Measurements from ENCODE around the gene WDR38.

Gene WDR38

DNA sequence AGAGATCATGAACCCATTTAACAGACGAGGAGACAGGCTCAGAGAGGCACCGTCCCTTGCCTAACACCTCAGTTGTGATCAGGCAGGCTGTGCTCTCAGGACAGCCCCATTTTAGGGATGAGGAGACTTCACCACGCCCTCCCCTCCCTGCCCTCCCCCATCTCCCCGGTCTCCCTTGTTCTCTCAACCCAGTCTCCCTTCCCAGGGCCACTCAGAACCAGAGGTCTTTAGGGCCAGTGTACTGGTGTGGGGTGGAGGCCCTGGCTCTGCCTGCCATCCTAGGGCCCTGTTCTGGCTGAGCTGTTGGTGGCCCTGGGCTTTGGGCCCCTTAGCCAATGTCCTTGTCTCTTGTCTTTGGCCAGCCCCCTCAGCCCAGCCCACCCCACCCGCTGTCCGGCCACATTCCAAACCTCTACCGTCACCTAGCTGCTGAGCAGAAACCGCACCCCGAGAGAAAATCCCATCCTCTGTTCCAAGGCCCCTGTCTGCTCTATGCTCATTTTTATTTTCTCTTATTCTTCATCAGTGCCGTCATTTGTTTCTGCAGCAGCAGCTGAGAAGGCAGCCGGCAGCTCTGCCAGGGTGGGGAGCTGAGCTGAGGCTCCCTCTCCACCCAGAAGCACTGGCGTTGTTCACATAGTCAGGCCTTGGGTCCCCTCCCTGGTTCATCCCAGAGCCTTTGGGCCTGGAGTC lies 42.5 kb upstream of the WDR38 start:
- TF ChIP-seq, protein P1, sequence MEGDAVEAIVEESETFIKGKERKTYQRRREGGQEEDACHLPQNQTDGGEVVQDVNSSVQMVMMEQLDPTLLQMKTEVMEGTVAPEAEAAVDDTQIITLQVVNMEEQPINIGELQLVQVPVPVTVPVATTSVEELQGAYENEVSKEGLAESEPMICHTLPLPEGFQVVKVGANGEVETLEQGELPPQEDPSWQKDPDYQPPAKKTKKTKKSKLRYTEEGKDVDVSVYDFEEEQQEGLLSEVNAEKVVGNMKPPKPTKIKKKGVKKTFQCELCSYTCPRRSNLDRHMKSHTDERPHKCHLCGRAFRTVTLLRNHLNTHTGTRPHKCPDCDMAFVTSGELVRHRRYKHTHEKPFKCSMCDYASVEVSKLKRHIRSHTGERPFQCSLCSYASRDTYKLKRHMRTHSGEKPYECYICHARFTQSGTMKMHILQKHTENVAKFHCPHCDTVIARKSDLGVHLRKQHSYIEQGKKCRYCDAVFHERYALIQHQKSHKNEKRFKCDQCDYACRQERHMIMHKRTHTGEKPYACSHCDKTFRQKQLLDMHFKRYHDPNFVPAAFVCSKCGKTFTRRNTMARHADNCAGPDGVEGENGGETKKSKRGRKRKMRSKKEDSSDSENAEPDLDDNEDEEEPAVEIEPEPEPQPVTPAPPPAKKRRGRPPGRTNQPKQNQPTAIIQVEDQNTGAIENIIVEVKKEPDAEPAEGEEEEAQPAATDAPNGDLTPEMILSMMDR (conservative IDR thresholded peaks at IDR 0.05) = no peak
- TF ChIP-seq ZFX (IDR thresholded peaks at IDR 0.05) = no peak
- no peak overlapping the region for H3K27ac ChIP-seq

DNA sequence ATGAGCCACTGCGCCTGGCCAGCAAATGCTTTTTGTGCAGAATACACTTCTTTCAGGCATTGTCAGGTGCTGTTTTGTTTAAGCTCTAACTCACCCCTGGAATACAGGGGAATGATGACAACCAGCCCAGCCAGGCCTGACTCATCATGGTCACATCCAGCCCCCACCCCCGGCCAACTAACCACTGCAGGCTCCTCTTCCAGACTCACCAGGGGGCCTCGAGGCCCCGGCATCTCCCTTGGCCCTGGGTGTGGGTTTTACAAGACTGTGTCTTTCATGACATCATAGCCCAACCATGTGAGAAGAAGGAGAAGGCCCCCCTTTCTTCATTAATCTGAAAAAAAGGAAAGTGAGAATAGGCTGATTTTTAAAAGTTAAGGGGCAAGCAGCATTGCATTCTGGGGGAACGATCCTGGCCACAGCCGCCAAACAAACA lies 40.8 kb upstream of the WDR38 start:
- TF ChIP-seq, protein P1 (conservative IDR thresholded peaks at IDR 0.05) = no peak
- TF ChIP-seq ZFX (IDR thresholded peaks at IDR 0.05) = no peak
- H3K27ac ChIP-seq = no peak overlapping the region

DNA sequence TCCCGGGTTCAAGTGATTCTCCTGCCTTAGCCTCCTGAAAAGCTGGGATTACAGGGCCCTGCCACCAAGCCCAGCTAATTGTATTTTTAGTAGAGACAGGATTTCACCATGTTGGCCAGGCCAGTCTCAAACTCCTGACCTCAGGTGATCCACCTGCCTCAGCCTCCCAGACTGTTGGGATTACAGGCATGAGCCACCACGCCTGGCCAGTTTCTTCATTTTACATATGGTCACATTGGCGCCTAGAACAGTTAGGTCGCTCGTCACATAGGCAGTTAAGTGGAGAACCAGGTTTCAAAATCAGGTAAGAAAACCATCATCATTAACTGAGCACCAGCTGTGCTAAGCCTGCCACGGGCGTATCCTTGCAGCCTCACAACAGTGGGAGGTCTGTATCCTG lies 40.2 kb upstream of the WDR38 start:
- no peak overlapping the region for H3K27ac ChIP-seq
- TF ChIP-seq ZFX (IDR thresholded peaks at IDR 0.05) = no peak
- TF ChIP-seq, protein P1 (conservative IDR thresholded peaks at IDR 0.05) = no peak

DNA sequence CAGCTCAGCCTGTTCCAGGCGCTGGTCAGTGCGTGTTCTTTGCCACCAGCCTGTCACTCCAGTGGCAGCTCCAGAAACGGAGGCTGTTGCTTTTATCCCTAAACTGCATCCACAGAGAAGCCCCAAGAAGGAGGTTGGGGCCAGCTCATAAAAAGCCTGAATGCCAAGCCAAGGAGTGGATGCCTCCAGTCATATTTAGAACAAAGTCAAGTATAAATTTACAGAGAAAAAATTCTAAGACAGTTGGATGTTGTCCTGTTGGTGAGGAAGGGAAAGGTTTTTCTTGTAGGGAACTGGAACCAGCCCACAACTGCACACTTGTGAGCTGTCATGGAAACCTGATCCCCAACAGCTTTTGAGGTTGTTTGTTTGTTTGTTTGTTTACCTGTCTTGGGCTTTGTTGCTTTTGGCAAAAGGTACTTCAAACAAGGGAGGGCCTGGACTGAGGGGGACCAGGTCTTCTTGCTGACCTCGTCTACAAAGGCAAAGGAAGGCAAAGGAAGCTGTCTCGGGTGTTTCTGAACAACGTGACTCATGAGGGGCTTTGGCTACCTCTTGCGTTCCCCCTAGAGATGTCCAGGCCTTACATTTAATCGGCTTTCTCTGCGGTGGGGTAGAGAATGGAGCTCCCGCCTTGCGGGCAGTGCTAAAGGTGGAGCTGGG lies 39.6 kb upstream of the WDR38 start:
- no peak for TF ChIP-seq ZFX (IDR thresholded peaks at IDR 0.05)
- TF ChIP-seq, protein P1 (conservative IDR thresholded peaks at IDR 0.05) = no peak
- no peak overlapping the region for H3K27ac ChIP-seq

DNA sequence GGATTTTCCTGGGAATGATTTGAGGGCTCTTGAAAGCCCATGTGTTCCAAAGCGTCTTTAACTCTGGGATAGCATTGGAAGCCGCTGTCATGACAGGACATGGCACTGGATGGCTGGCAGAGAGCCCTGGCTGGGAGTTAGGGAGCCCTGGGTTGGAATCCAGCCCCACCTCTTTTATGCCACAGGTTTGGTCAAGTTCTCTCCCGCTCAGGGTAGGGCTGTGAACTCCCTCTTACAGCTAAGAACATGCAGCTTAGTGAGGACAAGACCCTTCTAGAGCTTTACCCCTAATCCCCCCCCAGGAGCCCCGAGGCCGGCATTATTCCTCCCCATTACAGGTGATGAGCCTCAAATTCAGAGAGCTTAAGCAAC lies 39.1 kb upstream of the WDR38 start:
- TF ChIP-seq, protein P1 (conservative IDR thresholded peaks at IDR 0.05) = no peak
- no peak for TF ChIP-seq ZFX (IDR thresholded peaks at IDR 0.05)

DNA sequence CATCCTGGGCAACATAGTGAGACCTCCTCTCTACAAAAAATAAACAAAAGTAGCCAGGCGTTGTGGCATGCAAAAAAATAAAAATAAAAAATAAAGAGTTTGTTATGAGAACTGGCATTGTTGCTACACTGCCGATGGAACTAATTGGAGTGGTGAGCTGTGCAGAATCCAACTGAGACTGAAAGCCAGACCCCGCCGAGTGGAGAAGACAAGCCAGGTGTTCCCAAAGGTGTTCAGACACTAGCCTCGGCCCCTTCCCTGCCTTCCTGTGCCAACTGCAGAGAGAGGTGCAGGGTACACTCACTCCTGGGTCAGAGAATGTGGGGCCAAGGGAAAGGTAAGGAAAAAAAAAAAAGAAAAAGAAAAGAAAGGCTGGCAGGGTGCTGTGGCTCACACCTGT lies 37.7 kb upstream of the WDR38 start:
- TF ChIP-seq ZFX (IDR thresholded peaks at IDR 0.05) = no peak
- TF ChIP-seq, protein P1 (conservative IDR thresholded peaks at IDR 0.05) = no peak
- no peak overlapping the region for H3K27ac ChIP-seq

More for the DNA sequence above, 39.1 kb upstream of the WDR38 start:
- no peak overlapping the region for H3K27ac ChIP-seq

DNA sequence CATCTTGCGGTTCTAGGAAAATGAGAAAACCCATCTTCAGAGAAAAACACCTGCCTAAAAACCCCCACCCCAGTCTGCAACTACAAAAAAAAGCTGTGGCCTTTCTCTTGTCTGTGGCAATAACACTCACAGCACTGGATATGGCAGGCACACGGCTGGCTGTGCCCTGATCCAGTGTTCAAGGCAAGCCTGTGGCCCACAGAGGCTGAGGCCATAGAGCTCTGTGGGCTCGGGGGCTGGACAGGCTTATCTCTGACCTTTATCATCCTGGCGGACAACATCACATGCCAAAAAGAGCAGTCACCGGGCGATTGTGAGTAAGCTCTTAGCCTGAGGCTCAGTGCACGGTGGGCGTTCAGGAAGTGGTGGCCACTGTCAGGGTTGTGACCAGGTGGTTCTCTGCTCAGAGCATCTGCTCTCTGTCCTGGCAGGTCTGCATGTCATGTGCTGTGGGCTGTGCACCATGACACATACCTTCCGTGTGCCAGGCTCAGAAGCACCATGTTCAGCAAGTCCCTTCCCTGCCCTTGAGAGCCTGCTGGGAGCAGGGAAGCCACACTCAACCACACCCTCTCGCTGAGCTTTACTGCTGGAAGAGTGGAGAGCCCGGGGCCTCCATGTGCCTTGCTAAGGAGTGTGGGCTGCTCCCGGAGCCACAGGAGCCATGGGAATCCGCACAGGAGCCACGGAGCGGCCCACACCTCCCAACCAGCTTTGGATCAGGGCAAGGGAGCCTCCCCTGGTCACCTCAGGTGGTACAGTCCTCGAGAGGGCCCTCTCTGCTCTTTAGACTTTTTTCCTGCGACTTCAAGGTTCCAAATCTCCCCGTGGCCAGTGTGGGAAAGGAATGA lies 34.6 kb upstream of the WDR38 start:
- TF ChIP-seq, protein P1 (conservative IDR thresholded peaks at IDR 0.05) = no peak
- no peak overlapping the region for H3K27ac ChIP-seq

Data from C4-2B (cell line).